Subcutaneous adipose tissue (tissue), 4 donors: Measurements from ENCODE around the gene IL3. TPM values are rescaled to one million over a fixed set of nuclear protein-coding genes. Genes with fewer than 3 reads are reported as not detected.

Experiments used
- total RNA-seq, 4 donors: library from RNA; depleted of rRNA; stranded (reverse); fragments of >200 nt; gene quantifications; one replicate each; pipeline ENCODE4 v1.1.0, GENCODE V29; 2016
- TF ChIP-seq, protein P1 (sequence below): fragments of 450-650 bp; IDR thresholded peaks from one replicate; pipeline ENCODE4 v1.5.1; 2016; ENCODE audit warnings: low read depth, mild to moderate bottlenecking, control low read depth, antibody characterized with exemption, moderate library complexity

IL3 gene
- total RNA-seq, 4 donors from 2014 or later = not detected

DNA sequence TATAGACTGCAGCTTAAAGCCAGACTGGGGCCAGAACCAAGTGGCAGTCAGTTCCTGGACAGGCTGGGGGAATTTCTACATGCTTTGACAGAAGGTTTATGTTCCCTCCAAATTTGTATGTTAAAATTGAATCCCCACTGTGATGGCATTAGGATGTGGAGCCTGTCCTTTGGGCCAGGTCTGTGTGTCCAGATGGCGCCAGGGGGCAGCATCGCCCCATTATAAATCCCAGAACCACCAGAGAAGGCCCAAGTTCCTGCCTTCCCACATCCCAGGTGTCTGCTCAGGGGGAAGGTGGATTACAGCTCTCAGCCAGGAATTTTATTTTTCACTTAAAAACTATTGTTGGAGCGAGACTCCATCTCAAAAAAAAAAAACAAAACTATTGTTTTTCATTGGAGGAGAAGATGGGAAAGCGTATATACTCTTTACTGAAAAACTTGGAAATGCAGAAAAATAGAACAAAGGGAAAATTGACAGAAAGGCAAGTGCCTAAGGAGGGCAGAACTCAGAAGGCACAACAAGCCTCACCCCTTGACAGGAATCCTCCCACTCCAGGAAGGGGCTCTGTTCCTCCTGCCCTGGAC is 5.0 kb downstream of the IL3 start:
- TF ChIP-seq, protein P1, sequence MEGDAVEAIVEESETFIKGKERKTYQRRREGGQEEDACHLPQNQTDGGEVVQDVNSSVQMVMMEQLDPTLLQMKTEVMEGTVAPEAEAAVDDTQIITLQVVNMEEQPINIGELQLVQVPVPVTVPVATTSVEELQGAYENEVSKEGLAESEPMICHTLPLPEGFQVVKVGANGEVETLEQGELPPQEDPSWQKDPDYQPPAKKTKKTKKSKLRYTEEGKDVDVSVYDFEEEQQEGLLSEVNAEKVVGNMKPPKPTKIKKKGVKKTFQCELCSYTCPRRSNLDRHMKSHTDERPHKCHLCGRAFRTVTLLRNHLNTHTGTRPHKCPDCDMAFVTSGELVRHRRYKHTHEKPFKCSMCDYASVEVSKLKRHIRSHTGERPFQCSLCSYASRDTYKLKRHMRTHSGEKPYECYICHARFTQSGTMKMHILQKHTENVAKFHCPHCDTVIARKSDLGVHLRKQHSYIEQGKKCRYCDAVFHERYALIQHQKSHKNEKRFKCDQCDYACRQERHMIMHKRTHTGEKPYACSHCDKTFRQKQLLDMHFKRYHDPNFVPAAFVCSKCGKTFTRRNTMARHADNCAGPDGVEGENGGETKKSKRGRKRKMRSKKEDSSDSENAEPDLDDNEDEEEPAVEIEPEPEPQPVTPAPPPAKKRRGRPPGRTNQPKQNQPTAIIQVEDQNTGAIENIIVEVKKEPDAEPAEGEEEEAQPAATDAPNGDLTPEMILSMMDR = no peak

DNA sequence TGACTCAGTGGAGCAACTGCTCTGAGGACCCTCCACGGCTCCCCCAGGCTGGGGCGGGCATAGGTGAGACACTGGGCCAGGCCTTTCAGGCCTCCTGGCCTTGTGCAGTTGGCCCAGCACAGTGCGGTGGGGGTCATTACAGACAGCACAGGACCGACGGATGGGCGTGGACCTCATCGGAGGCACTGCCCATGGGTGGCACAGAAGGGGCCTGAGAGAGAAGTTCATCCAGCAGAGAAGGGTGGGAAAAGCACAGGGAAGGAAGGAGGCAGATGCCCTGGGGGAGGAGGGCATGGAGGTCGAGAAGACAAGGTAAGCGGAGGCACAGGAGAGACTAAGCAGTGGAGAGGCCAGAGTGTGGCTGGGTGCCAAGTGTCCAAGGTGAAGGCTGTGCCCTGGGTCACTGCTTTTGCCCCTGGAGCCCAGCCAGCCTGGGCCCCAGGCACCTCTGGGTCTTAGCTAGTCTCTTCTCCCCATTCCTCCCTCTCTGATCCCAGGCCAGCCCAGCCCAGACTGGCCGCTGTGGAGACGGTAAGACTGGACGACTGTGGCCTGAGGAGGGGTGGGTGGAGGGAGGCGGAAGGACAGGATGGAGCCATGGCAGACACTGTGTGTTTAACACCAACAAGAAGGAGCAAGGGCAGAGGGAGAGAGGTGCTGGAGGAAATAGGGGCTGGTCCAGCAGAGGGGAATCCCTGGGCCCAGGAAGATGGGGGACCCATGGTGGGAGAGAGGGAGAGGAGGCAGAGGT is 5.7 kb downstream of the IL3 start:
- TF ChIP-seq, protein P1 = no peak

DNA sequence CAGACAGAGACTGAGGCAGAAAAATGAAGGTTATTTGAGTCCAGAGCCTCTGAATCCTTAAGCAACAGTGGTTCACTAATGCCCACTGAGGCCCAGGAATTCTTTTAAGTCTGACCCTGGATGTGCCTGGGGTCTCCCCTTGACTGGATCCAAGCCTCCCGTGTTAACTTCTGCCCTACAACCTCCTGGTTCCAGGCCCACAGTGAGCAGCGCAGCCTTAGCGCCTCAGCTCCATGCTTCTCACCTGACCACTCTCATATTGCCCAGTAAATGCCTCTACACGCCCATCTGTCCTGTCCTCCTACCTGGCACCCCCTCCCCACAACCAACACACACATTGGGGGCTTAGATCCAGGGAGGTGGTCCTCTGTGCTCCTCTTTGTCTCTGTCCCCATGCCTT is 6.4 kb downstream of the IL3 start:
- TF ChIP-seq, protein P1 = no peak

DNA sequence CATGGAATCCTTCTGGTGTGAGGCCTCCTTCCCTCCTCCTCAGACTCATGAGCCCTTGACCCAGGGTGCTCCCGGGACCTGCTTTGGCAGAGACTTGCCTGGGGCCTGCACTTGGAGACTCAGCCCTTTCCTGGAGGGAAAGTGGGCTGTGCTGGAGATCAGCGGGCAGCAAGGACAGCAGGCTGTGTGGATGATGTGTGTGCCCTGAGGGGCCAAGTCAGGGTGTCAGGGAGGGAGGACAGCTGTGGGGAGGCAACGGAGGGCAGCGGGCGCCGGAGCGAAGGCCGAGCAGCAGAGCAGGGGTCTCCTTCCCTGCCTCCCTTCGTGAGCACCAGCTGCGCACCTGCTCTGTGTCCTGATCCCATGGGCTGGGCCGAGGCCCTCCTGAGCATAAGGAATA is 7.0 kb downstream of the IL3 start:
- TF ChIP-seq, protein P1 = no peak

DNA sequence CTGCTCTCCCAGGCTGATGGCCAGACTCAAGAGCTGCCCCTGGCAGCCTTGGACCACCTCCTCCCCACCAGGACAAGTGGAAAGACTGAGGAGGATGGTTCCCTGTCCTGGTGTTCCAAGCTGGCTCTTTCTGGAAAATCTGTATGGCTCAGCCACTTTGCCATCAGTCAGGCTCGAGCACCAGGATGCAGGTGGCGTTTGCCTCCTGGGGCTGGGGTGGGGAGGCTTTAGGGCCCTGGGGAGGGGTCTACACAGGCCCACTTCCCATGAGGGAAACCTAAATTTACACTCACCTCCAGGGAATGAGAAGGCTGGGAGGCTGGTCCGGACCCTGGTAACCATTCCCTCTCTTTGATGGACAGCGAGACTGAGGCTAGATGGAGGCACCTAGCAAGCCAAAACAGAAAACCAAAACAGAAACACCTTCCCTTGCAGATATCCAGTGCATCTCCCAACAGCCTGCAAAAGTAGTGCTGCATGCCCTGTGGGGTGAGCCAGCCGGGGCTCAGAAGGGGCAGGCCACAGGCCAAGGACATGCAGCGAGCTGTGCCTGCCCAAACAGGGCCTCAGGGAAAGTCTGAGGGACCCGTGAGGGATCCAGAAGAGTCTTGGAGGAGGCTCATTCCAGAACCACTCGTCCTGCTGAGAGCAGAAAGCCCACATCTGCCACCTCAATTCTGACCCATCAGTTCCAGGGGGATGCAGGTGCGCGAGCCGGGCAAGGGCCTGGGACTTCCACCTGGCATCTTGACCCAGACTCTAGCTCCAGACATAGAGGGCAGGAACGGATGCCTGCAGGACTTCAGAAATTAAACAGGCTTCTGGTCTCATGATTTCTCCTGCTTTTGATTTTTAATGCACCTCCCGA is 7.7 kb downstream of the IL3 start:
- TF ChIP-seq, protein P1 = no peak

DNA sequence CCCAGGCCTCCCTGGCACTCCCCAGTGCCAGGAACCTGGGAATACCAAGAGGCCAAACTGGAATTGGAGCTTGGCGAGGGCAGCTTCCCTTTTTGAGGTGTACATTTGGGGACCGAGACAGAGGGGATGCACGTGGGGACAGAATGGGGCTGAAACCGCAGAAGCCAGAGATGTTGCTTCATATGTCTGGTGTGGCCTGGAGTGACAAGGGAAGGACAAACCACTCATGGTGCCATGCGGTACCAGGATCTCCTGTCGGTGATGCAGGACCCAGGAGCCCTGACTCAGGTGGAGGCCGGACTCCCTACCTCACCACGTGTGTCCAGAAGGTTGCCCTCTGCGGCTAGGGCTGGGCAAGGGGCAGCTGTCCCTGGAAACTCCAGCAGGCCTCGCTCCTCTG is 9.1 kb downstream of the IL3 start:
- TF ChIP-seq, protein P1 = no peak

DNA sequence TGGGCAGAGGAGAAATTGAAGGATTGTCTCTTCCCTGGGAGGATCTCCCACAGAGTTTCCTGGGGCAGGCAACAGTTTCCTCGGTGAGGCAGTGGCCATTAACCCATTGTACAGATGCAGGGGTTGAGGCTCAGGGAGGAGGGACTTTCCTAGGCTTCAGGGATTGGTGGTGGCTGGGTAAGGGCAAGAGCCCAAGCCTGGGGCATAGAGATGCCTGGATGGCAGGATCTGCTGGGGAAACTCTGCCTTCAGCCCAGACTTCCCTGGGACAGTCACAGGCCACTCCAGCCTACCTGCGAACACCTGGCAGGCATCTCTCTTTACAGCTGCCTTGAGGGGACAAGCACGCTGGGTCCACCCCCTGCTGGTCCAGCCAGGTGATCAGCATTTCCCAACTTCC is 9.5 kb downstream of the IL3 start:
- TF ChIP-seq, protein P1 = no peak
